Left lobe of liver (tissue), 2 donors: ENCODE data around the gene TMEM121B. TPM values are rescaled to one million over a fixed set of nuclear protein-coding genes. Genes with fewer than 3 reads are reported as not detected.

Experiments used
- ATAC-seq: fragments of 200-7000 bp; cut with Tn5 transposase; one replicate; pipeline ENCODE4 v1.9.1; 2020; ENCODE audit warnings: mild to moderate bottlenecking, moderate library complexity
- DNase-seq: peaks from one replicate; pipeline ENCODE4 v3.0.0-alpha.2; 2020; ENCODE audit warnings: low spot score
- total RNA-seq: library from RNA; stranded (reverse); gene quantifications from one replicate; pipeline ENCODE4 v1.2.1, GENCODE V29; 2021
- donor health status: DM: no; HTN: no; CAD: no; lungs with moderate emphysema.
- donor health status: DM: no; HTN: yes; CAD: no.

Gene TMEM121B
- total RNA-seq, 1 donor from 2014 or later, result 0.10 TPM

DNA sequence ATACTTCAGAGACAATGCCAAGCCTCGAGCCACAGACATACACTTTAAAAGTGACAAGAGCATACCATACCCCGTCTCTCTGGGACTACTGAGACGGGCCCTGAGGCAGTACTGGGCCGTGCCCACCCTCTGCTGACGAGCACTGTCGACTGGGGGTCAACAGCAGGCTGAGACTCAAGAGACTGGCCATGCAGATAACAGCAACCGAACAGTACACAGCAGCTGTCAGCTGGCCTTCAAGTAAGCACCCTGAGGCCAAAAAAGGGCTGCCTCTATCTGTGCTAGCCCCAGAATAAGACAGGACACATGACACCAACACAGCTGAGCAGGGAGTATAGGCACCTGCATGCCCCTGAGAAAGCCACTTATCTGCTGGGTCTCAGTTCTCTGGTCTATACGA is 18.9 kb upstream of the TMEM121B start:
- DNase-seq (no peak), ATAC-seq (no peak)

DNA sequence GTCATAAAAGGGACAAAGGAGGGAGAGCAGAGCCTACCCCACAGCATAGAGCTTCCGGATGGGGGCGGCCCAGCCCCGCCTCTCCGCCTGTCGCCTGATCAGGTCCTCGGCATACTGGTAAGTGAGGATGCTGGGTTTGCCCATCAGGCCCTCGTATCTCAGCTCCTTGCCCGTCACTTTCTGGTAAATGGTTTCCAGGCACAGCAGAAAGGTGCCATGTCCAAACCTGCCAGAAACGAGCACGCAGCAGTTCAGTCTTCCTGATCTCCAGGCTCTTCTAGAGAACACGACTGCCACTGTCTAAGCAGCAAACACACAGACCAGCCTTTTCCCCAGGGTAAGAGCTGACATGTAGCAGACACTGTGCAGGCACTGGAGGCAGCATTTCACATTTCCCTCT is 17.4 kb upstream of the TMEM121B start:
- ATAC-seq (no peak), DNase-seq (no peak)

DNA sequence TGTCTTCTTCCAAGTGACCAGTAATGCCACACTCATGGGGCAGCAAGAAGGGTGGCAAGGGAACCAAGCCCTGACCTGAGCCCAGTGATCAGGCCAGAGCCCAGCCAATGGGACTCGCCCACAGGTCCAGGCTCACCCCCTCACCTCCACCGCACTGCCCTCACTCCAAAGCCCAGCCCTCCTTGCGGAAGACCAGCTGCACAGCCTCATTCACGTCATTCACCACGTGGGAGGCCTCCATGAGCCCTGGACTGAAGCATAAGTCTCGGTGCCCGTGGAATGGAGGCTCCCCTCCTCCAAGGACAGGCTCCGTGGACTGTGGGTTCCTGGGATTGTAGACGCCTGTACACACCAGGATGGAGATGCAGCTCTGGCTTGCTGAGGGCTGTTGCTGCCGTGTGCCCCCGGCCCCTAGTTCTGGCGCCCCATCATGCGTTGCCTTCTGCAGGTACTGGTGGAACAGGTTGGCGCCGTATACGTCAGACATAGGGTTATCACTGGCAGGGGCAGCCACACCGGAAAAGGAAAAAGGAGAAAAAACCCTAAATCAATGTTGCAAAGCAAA is 16.8 kb upstream of the TMEM121B start:
- ATAC-seq, result no peak
- no peak for DNase-seq

DNA sequence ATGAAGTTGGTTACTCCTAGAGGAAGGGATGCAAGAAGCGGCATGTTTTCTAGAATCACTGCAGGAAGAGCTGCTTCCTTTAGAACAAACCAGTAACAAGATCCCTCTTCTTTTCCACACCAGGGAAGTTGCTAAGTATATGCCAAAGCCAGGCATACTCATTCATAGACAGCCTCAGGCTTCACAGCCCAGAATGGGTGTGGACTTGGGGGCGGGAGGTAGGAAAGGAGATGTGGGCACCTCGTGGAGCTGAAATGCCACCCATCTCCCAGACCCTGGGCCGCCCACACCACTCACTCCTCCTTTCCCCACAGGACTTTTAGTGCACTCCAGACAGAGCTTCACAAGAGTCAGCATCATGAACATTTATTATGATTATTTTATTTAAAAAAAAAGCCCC is 16.0 kb upstream of the TMEM121B start:
- ATAC-seq (no peak), DNase-seq (no peak)

DNA sequence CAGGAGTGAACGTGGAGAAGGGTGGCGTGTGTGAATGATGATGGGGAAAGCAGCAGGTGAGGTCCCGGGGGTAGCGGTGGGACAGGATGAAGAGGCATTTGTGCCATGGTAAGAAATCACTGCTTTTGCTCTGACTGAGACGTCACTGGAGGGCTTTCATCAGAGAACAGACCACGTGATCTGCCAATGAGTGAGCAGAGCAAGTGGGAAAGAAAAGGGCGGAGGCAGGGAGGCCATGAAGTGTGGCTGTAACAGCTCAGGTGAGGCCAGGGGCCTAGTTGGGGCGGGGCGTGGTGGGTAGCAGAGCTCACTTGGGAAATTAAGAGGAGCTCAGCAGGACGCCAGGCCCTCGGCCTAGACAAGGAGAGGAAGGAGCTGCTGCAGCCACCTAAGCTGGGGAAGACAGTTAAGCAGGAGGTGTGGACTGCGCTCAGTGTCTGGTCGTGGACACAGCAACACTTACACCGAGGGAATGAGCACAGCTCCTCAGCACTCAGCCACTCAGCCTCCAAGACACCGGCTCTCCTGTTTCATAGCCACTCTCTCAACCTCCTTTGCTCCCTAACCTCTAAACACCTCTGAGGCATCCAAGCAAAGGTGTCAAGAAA is 14.1 kb upstream of the TMEM121B start:
- no peak for DNase-seq
- ATAC-seq, result no peak

DNA sequence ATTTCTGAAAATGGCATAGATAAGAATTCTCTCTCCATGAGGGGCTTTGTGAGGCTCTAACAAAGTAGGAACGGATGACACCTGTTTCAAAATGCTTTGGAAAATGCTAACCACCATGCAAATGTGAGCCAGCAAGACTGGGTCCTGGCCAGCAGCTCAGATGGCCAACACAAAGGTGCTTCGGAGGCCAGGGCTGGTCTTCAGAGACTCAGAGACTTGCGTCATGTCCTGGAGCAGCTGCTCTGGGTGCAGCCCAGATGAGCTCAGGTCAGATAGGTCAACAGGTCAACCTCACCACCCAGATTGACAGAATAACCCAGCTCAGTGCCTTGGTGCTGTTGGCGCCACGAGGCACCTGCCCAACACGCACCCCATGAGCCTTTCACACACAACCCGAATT is 12.0 kb upstream of the TMEM121B start:
- no peak for ATAC-seq
- DNase-seq, result no peak

DNA sequence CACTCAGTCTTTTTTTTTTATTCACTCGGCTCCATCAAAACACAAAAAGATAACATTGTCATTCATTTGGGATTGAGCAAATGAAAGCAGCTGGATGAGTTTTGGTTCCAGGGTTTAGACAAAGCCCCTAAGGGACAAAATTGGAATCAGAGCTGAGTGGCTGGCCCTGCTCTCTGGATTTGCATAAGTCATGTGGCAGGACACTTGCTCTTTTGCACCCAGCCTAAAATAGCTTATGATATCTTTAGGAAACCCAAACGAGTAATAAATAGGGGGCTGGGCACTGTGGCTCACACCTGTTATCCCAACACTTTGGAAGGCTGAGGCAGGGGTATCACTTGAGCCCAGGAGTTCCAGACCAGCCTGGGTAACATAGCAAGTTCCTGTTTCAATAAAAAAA is 11.0 kb upstream of the TMEM121B start:
- ATAC-seq (no peak), DNase-seq (no peak)

DNA sequence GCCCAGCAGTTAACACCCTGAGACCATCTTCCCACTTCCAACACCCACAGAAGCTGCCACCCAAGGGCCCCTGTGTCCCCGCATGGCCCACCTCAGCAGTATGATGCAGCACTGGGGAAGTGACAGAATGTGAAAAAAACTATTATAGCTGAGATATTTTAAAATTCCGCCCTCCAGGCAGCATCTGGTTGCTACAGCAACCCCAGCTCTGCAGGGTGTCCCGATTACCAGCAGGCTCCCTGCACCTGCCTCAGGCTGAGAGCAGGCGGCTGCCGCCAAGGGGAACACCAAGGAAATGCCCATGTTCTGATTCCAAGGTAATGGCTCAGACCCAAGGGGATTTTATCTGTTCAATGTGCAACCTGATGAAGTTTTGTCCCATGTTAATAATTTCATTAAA is 10.5 kb upstream of the TMEM121B start:
- no peak for DNase-seq
- no peak for ATAC-seq

DNA sequence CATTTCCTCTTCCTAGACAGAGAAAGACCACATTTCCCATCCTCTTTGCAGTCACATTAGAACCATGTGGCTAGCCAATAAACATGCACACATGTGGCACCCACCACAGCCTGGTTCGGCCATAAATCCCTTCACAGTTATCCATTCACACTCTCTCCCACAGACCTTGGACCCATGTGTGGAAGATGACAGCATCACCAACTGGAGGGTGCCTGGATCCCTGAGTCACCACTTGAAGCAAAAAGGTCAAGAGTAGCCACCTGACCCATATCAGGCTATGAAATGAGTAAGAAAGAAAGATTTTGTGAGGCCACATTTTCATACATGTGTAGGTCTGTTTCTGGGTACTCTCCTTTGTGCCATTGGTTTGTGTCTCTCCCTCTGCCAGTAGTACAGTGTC is 9.0 kb upstream of the TMEM121B start:
- ATAC-seq, result no peak
- DNase-seq, result no peak

DNA sequence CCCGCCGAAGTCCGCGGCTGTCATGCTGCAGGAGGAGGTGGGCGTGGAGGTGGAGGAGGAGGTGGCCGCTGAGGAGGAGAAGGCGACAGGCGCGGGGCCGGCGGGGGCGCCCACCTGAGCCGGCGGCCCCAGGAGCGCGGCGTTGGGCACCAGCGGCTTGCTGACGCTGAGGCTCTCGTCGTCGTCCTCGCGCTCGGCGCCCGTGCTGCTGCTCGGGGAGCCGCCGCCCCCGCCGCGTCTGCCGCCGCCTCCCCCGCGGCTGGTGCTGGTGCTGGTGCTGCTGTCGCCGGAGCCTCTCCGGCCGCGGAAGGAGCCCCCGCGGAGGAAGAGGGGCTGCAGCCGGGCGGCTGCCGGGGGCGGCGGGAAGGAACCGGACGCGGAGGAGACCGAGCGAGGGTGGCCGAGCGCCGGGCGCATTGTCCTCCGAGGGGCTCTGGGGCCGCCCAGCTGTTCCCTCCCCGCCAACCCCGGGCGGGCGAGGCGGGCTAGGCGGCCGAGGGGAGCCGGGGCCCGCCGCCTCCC is 388 bp downstream of the TMEM121B start:
- no peak for DNase-seq
- peak; percentile 7 for ATAC-seq

DNA sequence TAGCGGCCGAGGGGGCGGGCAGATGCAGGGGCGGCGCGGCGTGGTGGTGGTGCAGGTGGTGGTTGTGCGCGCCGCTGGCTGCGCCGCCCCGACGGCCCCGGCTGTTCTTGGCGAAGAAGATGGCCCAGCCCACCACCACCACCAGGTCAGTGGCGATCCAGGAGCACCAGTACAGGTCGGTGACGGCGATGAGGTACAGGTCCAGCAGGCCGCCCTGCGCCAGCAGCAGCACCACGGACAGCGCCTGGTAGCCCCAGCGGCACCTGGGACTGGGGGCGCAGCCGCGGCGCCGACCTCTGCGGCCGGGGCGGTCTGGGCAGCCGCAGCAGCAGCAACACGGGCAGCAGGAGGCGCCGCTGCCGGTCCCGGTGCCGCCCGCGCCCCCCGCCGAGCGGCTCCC is 879 bp downstream of the TMEM121B start:
- ATAC-seq (peak; percentile 80), DNase-seq (peak; percentile 69)

DNA sequence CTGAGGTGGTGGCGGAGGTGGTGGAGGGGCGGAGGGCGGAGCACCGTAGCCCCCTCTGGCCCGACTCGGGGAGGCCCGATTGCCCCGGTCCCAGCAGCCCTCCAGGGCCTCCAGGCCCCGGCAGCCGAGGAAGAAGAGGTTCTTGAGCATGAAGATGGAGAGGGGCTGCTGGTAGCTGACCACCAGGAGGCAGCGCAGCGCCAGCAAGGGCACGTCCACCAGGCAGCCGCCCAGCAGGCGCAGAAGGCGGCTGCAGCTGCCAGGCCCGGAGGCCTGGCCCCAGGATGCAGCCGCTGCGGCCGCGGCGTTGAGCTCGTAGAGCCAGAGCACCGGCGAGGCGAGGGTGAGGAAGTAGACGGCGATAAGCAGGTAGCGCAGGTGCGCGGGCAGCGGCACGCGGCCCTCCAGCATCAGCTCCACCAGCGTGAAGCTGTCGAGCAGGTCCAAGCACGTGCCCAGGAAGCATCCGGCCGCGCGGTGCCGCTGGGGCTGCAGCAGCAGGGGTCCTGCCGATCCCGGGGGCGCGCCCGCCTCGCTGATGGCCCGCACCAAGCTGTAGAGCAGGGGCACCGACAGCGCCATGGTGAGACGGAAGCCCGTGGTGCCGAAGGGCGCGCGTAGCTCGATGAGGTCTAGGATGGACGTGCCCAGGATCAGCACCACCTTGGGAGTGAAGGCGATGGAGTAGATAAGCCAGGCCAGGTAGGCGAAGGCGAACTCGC is 1.5 kb downstream of the TMEM121B start:
- peak; percentile 84 for ATAC-seq

DNA sequence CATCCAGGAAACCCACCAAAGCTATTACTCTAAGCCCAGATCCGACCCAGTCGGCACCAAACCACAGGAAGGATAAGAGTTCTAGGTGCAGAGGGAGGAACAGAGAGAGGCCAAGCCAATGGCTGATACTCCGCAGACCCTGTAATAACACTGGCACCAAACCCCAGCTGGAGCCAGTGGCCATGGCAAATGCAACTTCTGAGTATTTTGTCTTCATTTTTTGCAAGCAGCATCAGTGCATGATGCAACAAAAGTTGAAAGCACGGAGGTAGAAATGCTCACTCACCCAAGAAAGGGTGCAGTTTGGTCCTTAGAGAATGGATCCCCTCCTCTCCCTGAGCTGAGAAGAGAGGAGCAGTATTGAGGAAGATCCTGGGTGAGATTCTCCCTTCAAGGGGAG is 2.8 kb downstream of the TMEM121B start:
- DNase-seq (no peak), ATAC-seq (no peak)

More for the DNA sequence above, 1.5 kb downstream of the TMEM121B start:
- DNase-seq, result no peak

DNA sequence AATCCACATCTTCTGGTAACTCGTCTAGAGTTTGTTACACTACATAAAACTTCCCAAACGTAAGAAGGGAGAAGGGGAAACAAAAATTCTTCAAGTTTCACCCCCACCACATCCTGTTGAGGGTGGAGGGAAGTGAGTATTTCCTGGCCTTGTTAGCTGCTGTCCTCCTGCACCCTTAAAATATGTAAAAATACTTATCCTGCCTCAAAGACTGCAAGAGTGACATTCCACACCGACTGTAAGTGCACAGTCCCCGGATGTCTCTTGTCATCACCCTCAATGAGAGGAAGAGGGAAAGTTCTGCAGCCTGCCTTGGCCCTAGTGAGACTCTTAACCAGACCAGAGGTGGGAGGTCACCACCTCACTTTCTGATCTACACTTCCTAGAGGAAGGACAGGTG is 3.3 kb downstream of the TMEM121B start:
- no peak for DNase-seq
- ATAC-seq, result no peak

DNA sequence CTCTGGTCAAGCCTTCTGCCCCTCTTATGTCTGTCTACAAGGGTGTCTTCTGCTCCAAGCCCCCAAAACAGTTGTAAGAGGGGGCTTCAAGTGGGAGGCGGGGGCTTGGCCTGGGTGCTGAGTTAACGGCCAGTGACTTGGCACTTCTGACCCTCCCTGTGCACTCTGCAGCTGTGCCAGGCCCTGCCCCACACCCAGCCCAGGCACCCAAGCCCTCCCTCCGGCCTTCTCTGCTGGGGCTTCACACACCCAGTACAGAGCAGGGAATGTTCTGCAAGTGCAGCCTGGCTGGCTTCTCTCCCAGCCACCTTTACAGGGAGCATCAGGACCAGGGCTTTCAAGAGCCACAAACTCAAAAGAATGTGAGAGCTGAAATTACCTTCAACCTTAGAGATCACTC is 3.8 kb downstream of the TMEM121B start:
- ATAC-seq (no peak), DNase-seq (no peak)

DNA sequence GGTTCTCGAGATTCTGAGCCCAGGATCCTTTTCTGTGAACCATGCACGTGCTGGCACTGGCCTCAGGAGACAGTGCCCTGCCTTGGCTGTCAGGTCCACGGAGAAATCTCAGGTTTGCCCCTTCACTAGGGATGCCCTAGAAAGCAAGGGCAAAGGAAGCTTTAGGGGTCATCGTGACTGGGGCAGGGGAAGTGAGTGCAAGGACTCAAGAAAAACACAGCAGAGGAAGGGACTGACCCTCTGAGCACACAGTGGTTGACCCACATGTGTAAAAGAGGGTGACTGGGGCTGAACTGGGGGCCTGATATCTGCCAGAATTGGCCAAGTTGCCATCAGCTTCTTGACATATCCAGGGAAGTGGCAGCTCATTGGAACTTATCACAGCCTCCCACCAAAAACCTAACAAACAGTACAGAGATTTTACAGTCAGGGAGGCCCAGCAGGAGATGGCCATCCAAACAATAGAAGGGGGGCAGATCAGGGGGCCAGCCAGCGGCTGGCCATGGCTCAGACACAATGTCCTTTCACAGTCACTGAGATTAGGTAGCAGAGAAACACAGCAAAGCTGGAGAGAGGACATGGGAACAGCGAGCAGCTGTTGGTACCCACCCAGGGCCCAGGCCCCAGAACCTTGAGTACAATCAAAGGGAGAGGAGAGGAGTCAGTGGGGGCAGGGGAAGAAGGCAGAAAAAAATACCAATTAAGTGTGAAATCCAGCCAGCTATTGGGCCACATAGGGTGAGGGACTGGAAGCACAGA is 4.4 kb downstream of the TMEM121B start:
- ATAC-seq (no peak), DNase-seq (no peak)

DNA sequence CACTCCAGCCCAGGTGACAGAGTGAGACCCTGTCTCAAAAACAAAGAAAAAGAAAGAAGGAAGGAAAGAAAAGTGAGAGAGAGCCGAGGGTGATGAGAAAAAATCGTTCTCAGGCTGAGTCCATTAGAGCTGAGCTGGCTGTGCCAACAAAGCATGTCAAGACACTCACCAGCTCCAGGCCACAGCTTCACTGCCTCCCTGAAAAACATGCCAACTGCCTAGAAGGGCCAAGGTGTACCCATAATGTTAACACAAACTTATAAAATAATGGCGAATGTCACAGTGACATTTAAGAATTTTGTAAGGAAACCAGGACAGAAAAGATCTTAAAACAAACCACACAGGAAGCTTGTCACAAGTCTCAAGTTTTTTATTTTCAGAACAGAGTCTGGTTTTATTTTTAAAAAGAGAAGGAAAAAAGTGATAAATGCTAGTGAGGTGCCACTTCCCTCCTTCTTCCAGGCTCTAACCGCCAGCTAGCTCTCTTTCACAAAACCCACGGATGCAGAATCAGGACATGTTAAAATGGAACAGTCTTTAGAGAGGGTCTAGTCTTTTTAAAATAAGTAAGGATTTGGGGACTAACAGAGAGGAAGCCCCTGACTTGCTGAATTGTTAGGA is 5.1 kb downstream of the TMEM121B start:
- no peak for ATAC-seq
- no peak for DNase-seq

DNA sequence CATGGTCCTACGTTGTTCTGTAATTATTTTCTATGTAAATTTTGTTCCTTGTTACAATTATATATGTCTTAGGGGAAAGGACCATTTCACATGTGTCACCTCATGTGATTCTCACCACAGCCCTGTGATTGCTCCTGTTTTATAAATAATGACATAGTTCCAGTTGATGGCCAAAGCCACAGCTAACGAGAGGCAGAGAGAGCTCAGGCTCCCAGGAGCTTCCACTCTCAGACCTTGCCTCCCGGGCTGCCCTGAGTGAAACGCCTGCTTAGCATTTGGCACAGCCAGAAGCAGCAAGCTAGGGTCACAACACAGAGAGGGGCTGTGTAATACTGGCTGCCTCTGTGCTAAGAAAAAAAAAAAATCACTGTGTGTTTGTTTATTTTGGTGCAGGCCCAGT is 5.9 kb downstream of the TMEM121B start:
- no peak for ATAC-seq

DNA sequence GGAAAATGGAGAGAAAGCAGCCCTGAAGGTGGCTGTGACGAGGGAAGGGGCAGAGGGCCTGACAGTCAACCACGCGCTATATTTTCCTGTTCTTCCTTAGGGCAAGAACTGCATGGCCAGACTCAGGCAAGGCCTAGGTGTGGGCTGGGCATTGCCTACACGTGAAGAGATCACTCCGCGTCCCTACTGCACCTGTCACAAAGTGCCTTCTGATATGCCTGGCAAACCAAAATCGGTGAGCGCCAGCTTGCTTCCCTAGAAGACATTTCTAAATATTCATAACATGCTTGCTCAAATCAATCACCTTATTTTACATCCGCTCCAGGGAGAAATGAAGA is 6.3 kb downstream of the TMEM121B start:
- DNase-seq (no peak), ATAC-seq (no peak)

More for the DNA sequence above, 5.9 kb downstream of the TMEM121B start:
- no peak for DNase-seq

DNA sequence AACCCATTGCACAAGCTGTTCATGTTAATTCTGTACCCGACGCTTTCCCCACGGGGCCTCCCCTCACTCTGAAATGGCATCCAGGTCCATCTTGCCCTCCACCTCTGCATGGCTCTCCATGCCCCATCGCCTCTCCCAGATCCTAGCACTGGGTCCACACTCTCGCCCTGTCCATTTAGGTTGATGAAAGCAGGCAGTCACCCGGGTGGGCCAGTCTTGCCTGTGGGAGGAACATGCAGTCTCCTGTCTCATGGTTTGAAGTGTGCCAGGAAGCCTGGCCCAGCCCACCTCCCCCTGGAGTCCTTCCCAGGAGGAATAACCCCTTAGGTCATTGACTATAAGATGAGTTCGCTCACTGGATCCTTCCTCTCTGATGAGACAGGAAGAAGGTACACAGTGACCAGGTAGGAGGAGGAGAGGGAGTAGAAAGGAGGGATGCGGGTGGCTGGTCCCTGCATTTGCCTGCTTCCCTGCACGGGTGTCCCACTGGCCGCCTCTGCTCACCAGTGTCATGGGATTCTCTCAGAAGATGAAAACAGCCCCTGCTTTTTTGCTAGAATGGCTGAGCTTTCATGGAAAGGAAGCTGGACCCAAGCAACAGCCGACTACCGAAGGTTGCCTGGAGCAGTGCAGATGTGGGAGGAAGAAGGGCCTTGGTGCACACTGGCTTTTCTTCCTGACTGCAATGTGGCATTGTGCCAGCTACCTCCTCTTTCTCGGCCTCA is 6.8 kb downstream of the TMEM121B start:
- no peak for DNase-seq
- ATAC-seq, result no peak

DNA sequence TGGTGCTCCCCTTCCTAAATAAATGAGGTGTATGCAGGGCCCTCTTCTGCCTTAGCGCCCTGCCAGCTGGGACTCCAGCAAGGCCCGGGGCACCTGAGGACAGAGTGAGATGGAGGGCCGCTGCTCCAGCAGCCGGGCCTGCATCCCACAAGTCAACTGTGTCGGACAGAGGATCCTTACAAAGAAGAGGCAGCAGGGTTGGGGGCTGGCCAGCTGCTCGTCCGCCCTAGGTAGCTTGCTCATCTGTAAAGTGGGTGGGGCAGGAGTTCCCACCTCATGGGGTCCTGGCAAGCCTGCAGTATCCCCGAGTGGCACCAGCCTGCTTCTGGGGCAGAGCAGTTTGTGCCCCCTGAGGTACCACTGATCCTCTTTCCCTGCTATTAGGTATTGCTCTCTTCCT is 7.6 kb downstream of the TMEM121B start:
- DNase-seq (no peak), ATAC-seq (no peak)
